Astrocyte of the cerebellum (primary cell): ENCODE results near the gene SMARCA4.
"Not testable (repeated sequence)": the region's sequence is repeated elsewhere in the genome, so short reads cannot be mapped to it uniquely, and the experiment has no call there.

ENCODE experiments used
- DNase-seq: peaks from one replicate; pipeline ENCODE4 v3.0.0-alpha.2; 2011; ENCODE audit warnings: low read depth
- H3K4me3 ChIP-seq: 2 replicates; pipeline ENCODE4 v1.5.1; 2011; ENCODE audit warnings: mild to moderate bottlenecking, low read depth, low read length, moderate library complexity
- in situ Hi-C: cut with HindIII; loops from 2 replicates; pipeline ENCODE4 v1.10.0; 2017; ENCODE audit warnings: low sequenced_read_pairs
- TF ChIP-seq, protein P1 (sequence below): IDR thresholded peaks from 2 replicates; pipeline ENCODE4 v1.5.1; 2012; ENCODE audit warnings: low read length, low read depth, moderate library complexity, mild to moderate bottlenecking; ENCODE audit errors: missing control alignments

Gene SMARCA4

DNA sequence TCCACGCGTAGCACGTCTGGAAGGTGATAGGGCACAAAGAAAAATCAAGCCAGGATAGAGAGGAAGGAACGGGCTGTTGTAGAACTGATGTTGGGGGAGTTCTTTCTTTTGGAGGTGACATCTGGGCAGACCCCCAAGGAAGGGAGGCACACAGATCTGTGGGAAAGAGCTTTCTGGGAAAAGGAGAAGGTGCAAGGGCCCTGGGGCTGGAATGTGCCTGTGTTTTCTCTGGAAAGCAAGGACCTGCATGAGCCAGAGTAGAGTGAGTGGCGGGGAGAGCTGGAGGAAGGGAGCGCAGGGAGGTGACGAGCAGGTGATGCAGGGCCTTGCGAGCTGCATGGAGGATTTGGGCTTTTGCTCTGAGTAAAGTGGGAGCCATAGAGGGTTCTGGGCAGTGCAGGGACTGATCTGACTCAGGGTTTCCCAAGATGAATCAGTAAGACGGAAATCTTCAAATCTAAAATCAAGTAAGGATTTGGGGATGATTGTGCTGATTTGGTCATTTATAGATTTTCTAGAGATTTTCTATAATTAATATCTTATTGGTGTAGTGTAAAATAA is 30.8 kb downstream of the SMARCA4 start:
- TF ChIP-seq, protein P1, sequence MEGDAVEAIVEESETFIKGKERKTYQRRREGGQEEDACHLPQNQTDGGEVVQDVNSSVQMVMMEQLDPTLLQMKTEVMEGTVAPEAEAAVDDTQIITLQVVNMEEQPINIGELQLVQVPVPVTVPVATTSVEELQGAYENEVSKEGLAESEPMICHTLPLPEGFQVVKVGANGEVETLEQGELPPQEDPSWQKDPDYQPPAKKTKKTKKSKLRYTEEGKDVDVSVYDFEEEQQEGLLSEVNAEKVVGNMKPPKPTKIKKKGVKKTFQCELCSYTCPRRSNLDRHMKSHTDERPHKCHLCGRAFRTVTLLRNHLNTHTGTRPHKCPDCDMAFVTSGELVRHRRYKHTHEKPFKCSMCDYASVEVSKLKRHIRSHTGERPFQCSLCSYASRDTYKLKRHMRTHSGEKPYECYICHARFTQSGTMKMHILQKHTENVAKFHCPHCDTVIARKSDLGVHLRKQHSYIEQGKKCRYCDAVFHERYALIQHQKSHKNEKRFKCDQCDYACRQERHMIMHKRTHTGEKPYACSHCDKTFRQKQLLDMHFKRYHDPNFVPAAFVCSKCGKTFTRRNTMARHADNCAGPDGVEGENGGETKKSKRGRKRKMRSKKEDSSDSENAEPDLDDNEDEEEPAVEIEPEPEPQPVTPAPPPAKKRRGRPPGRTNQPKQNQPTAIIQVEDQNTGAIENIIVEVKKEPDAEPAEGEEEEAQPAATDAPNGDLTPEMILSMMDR: no peak
- no peak for DNase-seq
- H3K4me3 ChIP-seq: no peak overlapping the region
- in situ Hi-C loops: no loop called here

DNA sequence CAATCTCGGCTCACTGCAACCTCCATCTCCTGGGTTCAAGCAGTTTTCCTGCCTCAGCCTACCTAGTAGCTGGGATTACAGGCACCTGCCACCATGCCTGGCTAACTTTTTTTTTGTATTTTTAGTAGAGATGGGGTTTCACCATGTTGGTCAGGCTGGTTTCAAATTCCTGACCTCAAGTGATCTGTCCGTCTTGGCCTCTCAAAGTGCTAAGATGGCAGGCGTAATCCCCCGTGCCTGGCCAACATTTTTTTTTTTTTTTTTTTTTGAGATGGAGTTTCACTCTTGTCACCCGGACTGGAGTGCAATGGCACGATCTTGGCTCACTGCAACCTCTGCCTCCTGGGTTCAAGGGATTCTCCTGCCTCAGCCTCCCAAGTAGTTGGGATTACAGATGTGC is 31.3 kb downstream of the SMARCA4 start:
- DNase-seq, H3K4me3 ChIP-seq, in situ Hi-C loops: not testable (repeated sequence)

DNA sequence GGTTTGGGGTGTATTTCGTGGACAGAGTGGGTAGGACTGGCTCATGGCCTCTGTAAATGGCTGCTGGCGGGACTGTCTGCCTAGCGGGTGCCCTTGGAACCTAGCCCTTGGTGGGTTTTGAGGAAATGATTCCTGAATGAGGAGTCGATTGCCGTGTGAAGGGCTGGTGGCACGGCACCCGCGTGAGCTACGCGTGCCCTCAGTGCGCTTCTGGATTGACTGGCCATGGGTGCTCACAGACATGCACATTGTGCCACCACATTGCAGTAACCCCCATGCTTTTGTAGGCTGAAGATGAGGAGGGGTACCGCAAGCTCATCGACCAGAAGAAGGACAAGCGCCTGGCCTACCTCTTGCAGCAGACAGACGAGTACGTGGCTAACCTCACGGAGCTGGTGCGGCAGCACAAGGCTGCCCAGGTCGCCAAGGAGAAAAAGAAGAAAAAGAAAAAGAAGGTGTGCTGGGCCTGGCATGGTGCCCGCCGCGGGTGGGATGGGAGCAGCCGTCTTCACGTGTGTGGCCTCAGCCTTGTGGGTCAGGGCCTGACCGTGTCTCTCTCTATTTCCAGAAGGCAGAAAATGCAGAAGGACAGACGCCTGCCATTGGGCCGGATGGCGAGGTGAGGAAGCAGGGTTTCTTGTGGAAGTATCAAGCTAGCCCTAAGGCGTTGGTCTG is 35.2 kb downstream of the SMARCA4 start:
- no peak for DNase-seq
- in situ Hi-C loops: no loop called here
- TF ChIP-seq, protein P1: no peak
- H3K4me3 ChIP-seq: no peak overlapping the region

DNA sequence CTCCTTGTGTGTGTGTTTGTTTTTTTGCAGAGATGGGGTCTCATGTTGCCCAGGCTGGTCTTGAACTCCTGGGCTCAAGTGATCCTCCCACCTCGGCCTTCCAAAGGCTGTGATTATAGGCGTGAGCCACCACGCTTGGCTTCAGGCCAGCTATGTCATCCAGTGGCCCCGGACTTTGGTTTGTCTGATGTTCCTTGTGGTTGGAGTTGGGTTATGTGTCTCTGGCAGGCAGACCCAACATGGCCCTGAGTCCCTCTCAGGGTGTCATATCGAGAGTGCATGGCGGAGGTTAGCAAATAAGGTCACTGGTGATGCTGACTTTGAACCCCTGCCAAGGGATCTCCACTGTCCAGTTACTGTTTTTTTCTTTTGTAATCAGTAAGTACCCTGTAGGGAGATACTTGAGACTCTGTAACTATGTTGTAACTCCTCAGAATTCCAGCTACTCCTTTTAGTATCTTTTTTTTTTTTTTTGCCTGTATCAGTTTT is 37.3 kb downstream of the SMARCA4 start:
- TF ChIP-seq, protein P1: no peak
- H3K4me3 ChIP-seq: no peak overlapping the region
- DNase-seq: no peak
- in situ Hi-C loops: no loop called here

DNA sequence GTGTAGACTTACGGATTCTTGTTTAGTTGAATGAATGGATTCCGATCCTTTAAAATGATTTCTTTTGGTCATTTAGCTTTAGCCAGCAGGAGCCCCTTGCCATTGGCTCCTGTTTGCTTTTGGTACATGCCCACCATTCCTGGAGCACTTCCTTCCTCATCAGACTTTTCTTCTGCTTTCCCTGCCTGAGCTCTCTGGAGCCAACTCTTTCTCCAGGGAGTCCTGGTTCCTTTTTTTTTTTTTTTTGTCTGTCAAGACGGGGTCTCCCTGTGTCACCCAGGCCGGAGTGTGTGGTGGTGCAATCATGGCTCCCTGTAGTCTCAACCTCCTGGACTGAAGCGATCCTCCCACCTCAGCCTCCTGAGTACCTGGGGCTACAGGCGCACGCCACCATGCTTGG is 37.8 kb downstream of the SMARCA4 start:
- in situ Hi-C loops: no loop called here

DNA sequence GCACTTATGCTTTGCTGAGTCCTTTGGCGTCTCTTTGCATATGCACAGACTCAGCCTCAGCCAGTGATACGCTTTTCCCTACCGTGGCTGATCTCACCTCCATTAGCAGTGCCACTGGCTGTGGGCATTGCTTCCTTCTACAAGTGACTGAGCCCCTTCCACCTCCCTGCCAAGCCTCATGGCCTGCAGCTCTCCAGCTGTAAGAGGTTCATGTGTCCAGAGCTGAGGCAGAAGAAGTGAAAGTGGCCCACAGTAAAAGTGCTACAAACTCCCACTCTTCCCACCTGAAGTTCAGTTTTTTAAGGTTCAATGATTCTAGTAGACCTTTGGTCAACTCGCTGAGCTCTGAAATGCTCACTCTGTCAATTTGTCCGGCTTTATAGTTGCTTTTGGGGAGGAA is 44.7 kb downstream of the SMARCA4 start:
- in situ Hi-C loops: no loop called here
- TF ChIP-seq, protein P1: no peak
- no peak overlapping the region for H3K4me3 ChIP-seq

More for the DNA sequence above, 37.8 kb downstream of the SMARCA4 start:
- TF ChIP-seq, protein P1: no peak
- no peak for DNase-seq
- no peak overlapping the region for H3K4me3 ChIP-seq

DNA sequence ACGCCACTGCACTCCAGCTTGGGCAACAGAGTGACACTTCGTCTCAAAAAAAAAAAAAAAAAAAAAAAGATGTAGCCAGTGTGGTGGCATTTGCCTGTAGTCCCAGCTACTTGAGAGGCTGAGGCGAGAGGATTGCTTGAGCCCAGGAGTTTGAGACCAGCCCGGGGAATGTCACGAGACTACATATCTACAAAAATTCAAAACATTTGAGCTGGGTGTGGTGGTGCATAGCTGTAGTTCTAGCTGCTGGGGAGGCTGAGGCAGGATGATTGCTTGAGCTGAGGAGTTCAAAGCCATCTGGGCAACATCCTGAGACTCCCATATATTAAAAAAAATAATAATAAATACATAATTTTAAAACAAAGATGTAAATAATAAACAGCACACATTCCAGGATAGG is 46.6 kb downstream of the SMARCA4 start:
- in situ Hi-C loops: no loop called here
- no peak overlapping the region for H3K4me3 ChIP-seq
- TF ChIP-seq, protein P1: no peak
- no peak for DNase-seq

More for the DNA sequence above, 44.7 kb downstream of the SMARCA4 start:
- no peak for DNase-seq
